Fibroblast of skin of scalp (primary cell): Measurements from ENCODE around the gene FAT3.
A peak's percentile ranks its signal among the peaks of the same experiment; 100 is the strongest.

Source experiments
- DNase-seq: peaks from one replicate; pipeline ENCODE4 v3.0.0-alpha.2; 2013

The FAT3 gene

GRCh38 chr11:92227959-92228935, 3.6 kb downstream of the FAT3 start:
- DNase-seq = peak; percentile 35

DNA sequence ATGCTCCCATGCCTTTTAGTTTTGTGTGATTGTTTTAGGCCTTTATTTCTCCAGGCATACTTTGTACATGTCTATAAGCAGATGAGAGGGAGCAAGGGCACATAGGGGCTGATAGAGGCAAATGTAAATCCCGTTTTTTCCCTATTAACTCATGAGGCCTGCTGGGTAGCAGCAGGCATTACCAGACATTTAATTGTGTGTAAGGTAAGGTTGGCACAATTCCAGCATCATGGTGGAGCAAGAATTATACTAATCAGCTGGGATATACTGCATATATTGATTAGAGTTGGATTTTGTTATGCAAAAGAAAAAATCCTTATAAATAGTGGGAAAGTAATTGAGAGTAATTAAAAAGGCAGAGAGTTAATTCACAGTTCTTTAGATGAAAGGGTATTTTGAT, 12.2 kb downstream of the FAT3 start:
- DNase-seq = no peak

GRCh38 chr11:92240916-92241315, 16.3 kb downstream of the FAT3 start:
- DNase-seq = no peak

GRCh38 chr11:92245700-92246271, 21.2 kb downstream of the FAT3 start:
- DNase-seq = no peak

- DNase-seq = no peak
Measured at GRCh38 chr11:92246630-92247029, 22.0 kb downstream of the FAT3 start.

- no peak for DNase-seq
Measured at GRCh38 chr11:92249156-92249753, 24.6 kb downstream of the FAT3 start.

DNA sequence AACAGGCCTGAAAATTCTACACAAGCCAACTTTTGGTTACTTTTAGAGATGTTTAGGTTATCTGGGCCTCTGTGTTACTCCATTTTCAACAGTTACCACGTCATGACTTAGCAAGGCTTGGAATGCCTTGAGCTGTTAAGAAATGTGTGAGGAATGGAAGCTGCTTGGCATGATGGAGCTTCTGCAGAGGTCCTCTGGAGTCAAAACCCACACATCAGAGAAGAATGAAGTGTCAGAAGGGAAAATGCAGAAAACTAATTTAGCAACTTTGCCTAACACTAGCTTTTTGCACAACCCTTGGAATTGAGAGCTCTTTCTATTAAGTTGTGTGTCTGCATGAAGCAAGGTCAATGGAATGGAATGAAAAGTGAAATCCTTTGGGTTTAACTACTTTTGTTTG, 27.4 kb downstream of the FAT3 start:
- DNase-seq = peak; percentile 79

DNA sequence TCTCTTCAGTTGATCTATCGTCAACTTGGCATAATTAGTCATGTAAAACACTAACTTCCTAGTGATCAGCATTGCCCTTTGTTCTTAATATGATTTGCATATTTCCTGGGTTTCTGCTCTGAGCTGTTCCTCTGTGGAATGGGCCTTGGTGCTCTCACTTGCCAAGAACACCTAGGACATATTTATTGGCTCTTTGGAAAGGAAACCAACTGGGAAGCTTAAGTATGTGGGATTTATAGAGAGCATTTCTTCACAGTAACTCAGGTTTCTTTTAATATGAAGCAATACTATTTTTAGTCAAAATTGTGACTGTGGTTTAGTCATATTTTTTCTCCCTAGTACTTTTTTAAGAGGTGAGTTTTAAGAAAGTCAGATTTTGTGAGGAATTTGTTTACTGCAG, 28.8 kb downstream of the FAT3 start:
- DNase-seq = peak; percentile 12

DNA sequence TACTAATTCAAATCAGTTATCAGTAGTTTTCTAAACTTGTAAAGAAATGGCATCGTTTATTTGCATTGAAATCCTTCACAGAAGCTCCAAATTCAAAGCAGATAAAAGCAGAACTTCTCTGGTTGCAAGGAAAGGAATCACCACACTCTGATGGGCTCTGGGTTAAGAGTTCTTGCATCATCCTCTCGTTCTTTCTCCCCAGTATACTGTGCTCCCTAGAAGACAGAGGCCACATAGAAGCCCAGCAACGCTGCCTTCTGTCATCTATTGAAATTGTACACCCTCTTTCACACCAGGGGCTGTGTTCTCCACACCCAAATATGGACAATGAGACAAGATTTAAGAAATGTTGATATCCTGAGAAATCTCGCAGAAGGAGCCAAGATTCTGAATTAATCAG, 29.3 kb downstream of the FAT3 start:
- DNase-seq = peak; percentile 78

- DNase-seq = no peak
Measured at GRCh38 chr11:92257536-92257935, 32.9 kb downstream of the FAT3 start.

GRCh38 chr11:92259861-92260260, 35.2 kb downstream of the FAT3 start:
- no peak for DNase-seq

GRCh38 chr11:92264350-92264749, 39.7 kb downstream of the FAT3 start:
- DNase-seq = peak; percentile 30

DNA sequence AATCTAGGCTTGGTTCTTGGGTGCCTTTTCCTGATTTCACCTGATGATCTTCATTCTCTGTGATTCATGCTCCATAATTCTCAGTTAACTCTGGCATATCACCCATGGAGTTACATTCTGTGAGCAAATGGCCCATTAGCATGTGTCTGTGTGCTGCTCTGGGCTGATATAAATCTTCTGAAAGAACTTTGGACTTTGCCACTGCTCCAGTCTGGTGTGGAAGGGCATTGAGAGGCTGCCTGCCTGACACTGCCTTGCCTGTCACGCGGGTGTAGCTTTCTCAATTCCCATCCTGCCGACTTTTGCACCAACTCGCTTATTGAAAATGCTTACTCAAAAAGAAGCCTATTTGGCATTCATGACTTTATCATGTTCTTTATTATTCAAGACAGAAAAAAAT, 42.2 kb downstream of the FAT3 start:
- no peak for DNase-seq

DNA sequence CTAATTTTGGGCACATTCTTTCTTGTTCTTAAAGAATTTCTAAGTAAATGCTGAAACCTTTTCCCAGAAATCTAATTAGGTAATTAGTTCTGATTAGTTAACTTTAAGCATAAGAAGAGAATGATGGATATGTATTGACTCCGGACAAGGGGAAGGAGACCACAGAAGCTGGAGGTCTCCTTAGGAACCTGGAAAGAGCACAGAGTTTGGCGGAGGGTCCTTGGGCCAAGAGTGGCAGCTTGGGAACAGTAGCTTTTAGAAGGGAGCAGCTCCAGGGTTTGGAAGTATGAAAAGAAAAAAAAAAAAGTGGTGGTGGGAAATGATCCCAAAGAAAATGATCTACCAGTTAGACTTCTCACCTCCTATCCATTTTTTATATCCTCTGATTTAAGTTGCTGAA, 42.7 kb downstream of the FAT3 start:
- no peak for DNase-seq

GRCh38 chr11:92267968-92268367, 43.4 kb downstream of the FAT3 start:
- DNase-seq = no peak

GRCh38 chr11:92268546-92268945, 43.9 kb downstream of the FAT3 start:
- peak; percentile 50 for DNase-seq

- peak; percentile 83 for DNase-seq
Measured at GRCh38 chr11:92269021-92269420, 44.4 kb downstream of the FAT3 start.

DNA sequence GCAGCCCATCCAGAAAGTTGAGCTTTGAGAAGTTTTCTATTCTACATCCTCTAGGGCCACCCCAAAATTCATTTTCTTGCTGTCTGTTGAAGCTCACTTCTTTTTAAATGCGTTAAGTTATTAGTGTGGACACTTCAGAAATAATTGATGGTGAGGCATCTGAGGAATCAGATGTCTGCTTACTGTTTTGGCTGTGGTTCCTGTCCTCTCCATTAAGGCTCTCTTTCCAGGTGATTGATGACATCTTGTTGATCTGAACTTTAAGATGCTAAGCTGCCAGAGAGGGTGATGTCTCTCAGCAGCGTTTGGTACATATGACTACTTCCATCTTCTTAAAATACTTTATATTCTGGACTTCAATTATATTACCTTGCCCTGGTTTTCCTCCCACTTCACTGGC, 45.2 kb downstream of the FAT3 start:
- DNase-seq = no peak

GRCh38 chr11:92272651-92273050, 48.0 kb downstream of the FAT3 start:
- DNase-seq = no peak
